ENCODE data around the gene NKX1-1.

DNA sequence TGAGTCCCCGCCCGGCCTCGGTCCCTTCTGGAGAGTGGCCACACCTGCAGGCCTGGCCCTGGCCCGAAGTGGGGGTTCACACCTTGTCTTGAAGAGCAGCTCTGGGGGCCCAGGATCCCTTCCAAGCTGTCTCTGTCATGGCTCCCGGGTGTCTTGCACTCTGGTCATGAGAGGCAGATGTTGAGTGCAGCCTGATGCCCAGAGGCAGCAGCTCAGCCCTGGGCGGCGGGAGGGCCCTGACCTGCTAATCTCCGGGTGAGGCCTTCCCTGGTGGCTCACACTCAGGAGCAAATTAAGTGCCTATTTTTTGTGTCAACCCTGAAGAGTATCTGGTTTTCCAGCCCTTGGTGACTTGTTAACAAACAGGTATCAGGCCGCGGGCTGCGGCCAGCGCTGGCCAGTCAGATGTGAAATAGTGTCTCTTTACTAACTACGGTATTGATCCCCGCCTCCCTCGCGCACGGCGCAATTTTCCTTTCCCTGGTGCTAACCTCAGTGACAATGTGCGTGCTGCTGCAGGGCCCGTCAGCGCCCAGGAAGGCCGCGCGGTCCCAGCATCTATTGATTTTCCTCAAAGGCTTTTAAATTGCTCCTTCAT is 24.2 kb downstream of the NKX1-1 start:
- TF ChIP-seq, protein P1, sequence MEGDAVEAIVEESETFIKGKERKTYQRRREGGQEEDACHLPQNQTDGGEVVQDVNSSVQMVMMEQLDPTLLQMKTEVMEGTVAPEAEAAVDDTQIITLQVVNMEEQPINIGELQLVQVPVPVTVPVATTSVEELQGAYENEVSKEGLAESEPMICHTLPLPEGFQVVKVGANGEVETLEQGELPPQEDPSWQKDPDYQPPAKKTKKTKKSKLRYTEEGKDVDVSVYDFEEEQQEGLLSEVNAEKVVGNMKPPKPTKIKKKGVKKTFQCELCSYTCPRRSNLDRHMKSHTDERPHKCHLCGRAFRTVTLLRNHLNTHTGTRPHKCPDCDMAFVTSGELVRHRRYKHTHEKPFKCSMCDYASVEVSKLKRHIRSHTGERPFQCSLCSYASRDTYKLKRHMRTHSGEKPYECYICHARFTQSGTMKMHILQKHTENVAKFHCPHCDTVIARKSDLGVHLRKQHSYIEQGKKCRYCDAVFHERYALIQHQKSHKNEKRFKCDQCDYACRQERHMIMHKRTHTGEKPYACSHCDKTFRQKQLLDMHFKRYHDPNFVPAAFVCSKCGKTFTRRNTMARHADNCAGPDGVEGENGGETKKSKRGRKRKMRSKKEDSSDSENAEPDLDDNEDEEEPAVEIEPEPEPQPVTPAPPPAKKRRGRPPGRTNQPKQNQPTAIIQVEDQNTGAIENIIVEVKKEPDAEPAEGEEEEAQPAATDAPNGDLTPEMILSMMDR (IDR thresholded peaks at IDR 0.05) = no peak
- TF ChIP-seq POLR2A (IDR thresholded peaks at IDR 0.05) = no peak

Measured in suprapubic skin (tissue), 3 donors.